A673 (cell line): ENCODE data around the gene HOXA1.
A peak's percentile ranks its signal among the peaks of the same experiment; 100 is the strongest.

Source experiments
- CTCF ChIP-seq: fragments of 300-800, 200-600 bp; sonication (generic); conservative IDR thresholded peaks from 2 replicates; pipeline ENCODE4 v1.5.1; 2017; ENCODE audit warnings: low read depth, mild to moderate bottlenecking, antibody characterized with exemption, low read length, moderate library complexity, mixed read lengths
- EZH2 ChIP-seq: fragments of 200-600 bp; sonication (generic); IDR thresholded peaks from 2 replicates; pipeline ENCODE4 v1.6.1; 2017; ENCODE audit warnings: borderline replicate concordance, low read depth, mild to moderate bottlenecking, mixed read lengths, antibody characterized with exemption, low read length; ENCODE audit not compliant: poor library complexity, severe bottlenecking

GRCh38 chr7:27116031-27116961, 20.5 kb upstream of the HOXA1 start:
- TF ChIP-seq CTCF: no peak
- peak; percentile 53 for TF ChIP-seq EZH2
